Activated CD4-positive, CD25-positive, alpha-beta regulatory T cell treated with anti-CD3 and anti-CD28 coated beads, Interleukin-2, amount 50 U/mL, for 16 hours (primary cell): ENCODE results near the gene WDPCP.
"Not testable (repeated sequence)": the region's sequence is repeated elsewhere in the genome, so short reads cannot be mapped to it uniquely, and the experiment has no call there.

Source experiments
- DNase-seq: peaks from one replicate; pipeline ENCODE4 v3.0.0-alpha.2; 2020; ENCODE audit warnings: low read depth, low spot score

Gene WDPCP

GRCh38 chr2:63118821-63119220, 469.5 kb downstream of the WDPCP start:
- DNase-seq: no peak

DNA sequence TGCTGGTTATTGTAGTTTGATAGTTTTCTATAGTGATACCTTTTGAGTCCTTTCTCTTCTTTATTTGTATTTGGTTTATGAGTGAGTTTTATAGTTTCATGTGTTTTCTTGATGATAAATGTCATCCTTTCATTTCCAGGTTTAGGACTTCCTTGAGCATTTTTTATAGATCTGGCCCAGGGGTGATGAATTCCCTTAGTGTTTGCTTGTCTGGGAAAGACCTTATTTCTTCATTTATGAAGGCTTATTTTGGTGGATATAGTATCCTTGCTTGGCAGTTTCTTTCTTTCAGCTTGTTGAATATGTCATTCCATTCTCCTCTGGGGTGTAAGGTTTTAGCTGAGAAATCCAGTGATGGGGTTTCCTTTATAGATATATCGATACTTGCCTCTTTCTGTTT, 483.8 kb downstream of the WDPCP start:
- no peak for DNase-seq

DNA sequence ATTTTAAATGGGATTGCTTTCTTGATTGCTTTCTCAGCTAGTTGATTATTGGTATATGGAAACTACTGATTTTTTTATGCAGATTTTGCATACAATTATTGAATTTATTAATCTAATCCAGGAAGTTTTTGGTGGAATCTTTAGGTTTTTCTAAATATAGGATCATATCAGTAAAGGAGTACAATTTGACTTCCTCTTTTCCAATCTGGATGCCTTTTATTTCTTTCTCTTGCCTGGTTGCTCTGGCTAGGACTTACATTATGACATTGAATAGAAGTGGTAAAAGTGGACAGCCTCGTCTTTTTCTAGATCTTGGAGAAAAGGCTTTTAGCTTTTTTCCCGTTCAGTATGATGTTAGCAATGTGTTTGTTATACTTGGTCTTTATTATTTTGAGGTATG, 486.3 kb downstream of the WDPCP start:
- DNase-seq: no peak

DNA sequence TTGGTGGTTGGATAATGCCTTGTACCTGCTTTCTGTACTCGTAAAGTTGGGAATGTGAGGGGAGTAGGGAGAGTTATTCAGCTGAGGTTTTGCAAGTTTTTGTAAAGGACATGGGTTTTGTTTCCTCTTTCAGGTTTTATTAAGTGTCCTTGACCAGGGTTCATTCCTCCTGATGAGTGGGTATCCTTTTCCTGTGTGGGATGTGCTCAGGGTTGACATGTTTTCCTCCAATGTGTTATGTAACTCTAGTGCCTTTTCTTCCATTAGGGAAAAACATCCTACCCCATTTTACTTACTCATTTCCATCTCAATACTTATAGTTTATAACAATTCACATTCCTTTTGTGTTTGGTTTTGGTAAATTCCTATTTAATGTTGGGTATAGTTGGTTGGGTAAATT, 489.2 kb downstream of the WDPCP start:
- no peak for DNase-seq

DNA sequence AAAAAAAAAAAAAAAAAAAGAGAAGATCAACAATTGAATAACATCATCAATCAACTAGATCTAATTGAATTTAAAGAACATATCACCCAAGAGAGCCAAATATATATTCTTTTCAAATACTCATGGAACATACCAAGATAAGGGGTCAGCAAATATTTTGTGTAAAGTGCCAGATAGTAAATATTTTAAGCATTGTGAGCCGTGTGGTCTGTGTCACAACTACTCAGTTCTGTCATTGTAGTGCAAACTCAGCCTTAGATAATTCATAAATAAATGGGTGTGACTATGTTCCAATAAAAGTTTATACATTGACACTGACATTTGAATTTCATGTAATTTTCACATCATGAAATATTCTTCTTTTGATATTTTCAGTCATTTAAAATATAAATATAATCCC, 491.8 kb downstream of the WDPCP start:
- no peak for DNase-seq

GRCh38 chr2:63093502-63093901, 494.8 kb downstream of the WDPCP start:
- no peak for DNase-seq

DNA sequence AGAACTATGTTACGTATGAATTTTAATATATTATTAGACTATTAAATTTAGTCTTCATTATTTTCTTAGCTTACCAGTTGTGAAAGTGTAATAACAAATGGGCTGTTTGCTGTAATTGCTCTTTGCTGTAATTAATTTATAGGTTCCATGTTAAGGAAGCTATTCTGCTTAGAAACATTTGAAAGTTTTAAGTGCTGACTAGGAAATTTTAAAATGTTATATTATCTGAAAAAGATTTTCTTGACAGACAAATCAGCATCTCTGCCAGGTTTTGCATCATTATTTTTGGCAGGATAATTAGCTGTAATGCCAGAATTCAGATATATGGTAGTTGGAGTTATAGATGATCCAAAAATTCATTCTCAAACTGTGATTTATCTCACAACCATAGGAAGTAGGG, 495.4 kb downstream of the WDPCP start:
- no peak for DNase-seq

DNA sequence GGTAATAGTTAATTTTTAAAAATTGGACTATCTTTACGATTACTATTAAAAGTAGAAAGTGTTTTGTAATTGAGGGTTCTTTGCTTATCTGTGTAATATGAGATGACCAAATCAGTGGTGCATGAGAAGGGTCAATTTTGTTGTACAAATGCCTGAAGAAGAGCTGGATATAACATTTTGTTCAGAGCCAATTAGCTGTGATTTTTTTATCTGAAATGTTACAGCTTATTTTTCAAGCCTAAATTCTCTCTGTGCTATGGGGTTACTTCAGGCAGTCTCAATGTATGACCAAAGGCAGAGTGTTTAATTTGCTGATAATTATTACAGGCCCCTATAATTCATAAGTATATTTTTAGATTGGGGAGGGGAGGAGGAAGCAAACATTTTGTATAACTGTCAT, 495.9 kb downstream of the WDPCP start:
- no peak for DNase-seq

DNA sequence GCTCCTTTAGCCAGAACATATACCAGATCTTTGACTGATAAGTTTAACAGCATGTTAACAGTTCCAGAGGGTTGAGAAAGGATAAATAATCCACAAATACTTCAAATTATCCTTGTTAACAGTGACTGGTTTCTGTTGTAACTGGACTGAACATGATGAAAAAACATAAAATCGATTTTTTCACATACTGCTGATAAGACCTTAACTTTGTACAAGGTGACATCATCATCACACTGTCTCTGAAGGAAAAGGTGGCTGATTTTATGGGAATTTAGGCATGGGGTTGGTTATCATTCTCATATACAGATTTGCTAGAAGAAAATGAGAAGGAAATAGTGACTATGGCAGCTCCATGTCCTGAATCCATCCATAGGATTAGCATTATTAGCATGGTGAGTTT, 501.6 kb downstream of the WDPCP start:
- DNase-seq: no peak

DNA sequence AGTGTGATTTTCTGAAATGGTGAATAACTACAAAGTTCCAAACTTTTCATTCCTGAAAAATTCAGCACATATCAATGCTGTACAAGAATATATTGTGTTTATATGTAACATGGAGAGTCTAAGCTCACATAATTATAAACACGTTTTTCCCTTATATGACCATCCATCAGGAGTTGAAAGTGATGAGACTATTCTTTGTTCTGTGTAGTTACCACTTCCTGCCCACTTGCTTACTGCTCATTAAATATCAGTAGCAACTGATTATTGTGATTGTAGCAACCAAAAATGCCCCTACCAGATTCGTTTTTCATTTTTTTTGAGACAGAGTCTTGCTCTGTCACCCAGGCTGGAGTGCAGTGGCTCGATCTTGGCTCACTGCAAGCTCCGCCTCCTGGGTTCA, 506.9 kb downstream of the WDPCP start:
- DNase-seq: no peak

GRCh38 chr2:63078852-63079606, 509.2 kb downstream of the WDPCP start:
- DNase-seq: no peak

GRCh38 chr2:63074399-63074798, 513.9 kb downstream of the WDPCP start:
- not testable (repeated sequence) for DNase-seq

DNA sequence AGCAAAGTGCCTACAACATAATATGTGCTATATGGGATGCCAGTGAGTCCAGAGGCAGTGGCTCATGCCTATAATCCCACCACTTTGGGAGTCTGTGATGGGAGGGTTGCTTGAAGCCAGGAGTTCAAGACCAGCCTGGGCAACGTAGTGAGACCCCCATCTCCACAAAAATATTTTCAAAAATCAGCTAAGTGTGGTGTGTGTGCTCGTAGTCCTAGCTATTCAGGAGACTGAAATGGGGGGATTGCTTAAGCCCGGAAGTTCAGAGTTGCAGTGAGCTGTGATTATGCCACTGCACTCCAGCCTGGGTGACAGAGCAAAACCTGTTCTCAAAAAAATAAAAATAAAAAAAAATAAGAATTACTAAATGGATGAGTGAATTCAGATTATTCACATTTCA, 514.3 kb downstream of the WDPCP start:
- DNase-seq: no peak

DNA sequence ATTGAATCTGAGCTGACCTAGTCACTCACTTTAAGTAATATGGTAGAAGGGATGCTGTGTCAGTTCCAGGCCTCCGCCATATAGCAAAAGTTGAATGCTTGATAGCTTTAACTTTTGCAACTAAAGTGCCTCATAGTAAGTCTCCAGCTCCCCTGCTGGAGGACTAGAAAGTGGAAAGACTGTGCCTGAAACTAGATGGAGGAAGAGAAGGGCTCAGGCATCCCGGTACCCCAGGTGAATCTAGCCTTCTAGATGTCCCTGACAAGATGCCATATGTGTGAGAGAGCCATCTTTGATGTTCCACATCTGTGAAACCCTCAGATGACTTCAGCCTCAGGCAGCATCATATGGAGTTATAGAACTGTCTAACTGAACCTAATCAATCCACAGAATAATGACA, 516.6 kb downstream of the WDPCP start:
- no peak for DNase-seq
